OCI-LY1 (cell line): ENCODE results near the gene HDHD3.

Experiments
- H2AFZ ChIP-seq: fragments of 200-600 bp; sonication (generic), shearing (Covaris generic); 2 replicates; pipeline ENCODE4 v1.6.0; 2014; ENCODE audit warnings: antibody characterized with exemption, mild to moderate bottlenecking, low read length
- H3F3A ChIP-seq: fragments of 200-600 bp; sonication (generic), shearing (Covaris generic); 2 replicates; pipeline ENCODE4 v1.6.0; 2014; ENCODE audit warnings: mild to moderate bottlenecking, antibody characterized with exemption, low read length, moderate library complexity; ENCODE audit not compliant: insufficient read depth
- H3K27ac ChIP-seq: fragments of 200-600 bp; sonication (generic); 2 replicates; pipeline ENCODE4 v1.5.1; 2014; ENCODE audit warnings: low read length, mixed run types, mild to moderate bottlenecking, low read depth; ENCODE audit not compliant: poor library complexity, severe bottlenecking
- H3K27me3 ChIP-seq: fragments of 200-600 bp; sonication (generic); 2 replicates; pipeline ENCODE4 v1.6.0; 2014; ENCODE audit warnings: antibody characterized with exemption, mild to moderate bottlenecking, low read length, moderate library complexity; ENCODE audit not compliant: insufficient read depth
- H3K36me3 ChIP-seq: fragments of 200-600 bp; sonication (generic); 2 replicates; pipeline ENCODE4 v1.6.1; 2014; ENCODE audit warnings: mild to moderate bottlenecking, antibody characterized with exemption, low read length, moderate library complexity, mixed read lengths; ENCODE audit not compliant: insufficient read depth
- H3K4me1 ChIP-seq: fragments of 200-600 bp; sonication (generic); 2 replicates; pipeline ENCODE4 v1.5.1; 2014; ENCODE audit warnings: mild to moderate bottlenecking, low read length, moderate library complexity; ENCODE audit not compliant: insufficient read depth, severe bottlenecking
- H3K4me2 ChIP-seq: fragments of 200-600 bp; sonication (generic), shearing (Covaris generic); 2 replicates; pipeline ENCODE4 v1.6.1; 2014; ENCODE audit warnings: low read length
- H3K4me3 ChIP-seq: fragments of 200-600 bp; sonication (generic); 2 replicates; pipeline ENCODE4 v1.5.1; 2014; ENCODE audit warnings: low read length, low read depth, mild to moderate bottlenecking, mixed read lengths; ENCODE audit not compliant: poor library complexity, severe bottlenecking
- H3K79me2 ChIP-seq: fragments of 200-600 bp; shearing (Covaris generic); 2 replicates; pipeline ENCODE4 v1.6.1; 2016; ENCODE audit warnings: mixed run types, low read length, mixed read lengths; ENCODE audit not compliant: insufficient read depth
- H3K9ac ChIP-seq: fragments of 200-600 bp; sonication (generic), shearing (Covaris generic); 2 replicates; pipeline ENCODE4 v1.6.1; 2014; ENCODE audit warnings: mild to moderate bottlenecking, low read length, mixed read lengths
- H3K9me2 ChIP-seq: fragments of 200-600 bp; sonication (generic), shearing (Covaris generic); 2 replicates; pipeline ENCODE4 v1.6.1; 2014; ENCODE audit warnings: low read depth, mild to moderate bottlenecking, low read length, mixed read lengths
- H3K9me3 ChIP-seq: fragments of 200-600 bp; shearing (Covaris generic); 2 replicates; pipeline ENCODE4 v1.6.1; 2014; ENCODE audit warnings: low read length, mixed read lengths
- H4K20me1 ChIP-seq: fragments of 200-600 bp; sonication (generic), shearing (Covaris generic); 2 replicates; pipeline ENCODE4 v1.6.0; 2016; ENCODE audit warnings: mild to moderate bottlenecking, low read length; ENCODE audit not compliant: insufficient read depth
- EZH2 ChIP-seq: fragments of 200-600 bp; sonication (generic), shearing (Covaris generic); IDR thresholded peaks from 2 replicates; pipeline ENCODE4 v1.8.0; 2017; ENCODE audit warnings: borderline replicate concordance, mixed run types, mild to moderate bottlenecking, antibody characterized with exemption, low read length, moderate library complexity, mixed read lengths
- TF ChIP-seq, protein P1 (sequence below): fragments of 200-600 bp; sonication (generic), shearing (Covaris generic); IDR thresholded peaks from 2 replicates; pipeline ENCODE4 v1.5.1; 2017; ENCODE audit warnings: mild to moderate bottlenecking, antibody characterized with exemption, low read length, moderate library complexity, mixed read lengths

Gene HDHD3

DNA sequence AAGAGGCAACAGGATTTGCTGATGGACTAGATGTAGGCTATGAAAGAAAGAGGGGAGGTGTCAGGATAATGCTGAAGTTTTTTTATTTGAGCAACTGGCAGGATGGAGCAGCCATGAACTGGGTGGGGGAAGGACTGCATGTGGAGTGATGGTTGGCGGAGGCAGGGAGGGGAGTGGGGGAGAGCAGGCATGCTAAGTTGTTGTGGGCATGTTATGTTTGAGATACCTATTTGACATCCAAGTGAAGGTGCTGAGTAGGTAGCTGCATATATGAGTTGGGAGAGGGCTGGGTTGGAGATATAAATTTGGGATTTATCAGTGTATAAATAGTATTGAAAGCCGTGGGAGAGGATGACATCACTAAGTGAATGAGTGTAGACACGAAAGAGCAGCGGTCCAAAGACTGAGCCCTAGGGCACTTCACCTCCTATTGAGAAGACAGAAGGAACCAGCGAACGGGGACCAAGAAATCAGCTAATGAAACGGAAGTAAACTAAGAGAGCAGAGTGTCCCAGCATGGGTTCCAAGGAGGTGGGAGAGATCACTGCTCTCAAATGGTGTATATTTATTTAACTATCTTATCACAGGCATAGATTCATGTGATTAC lies 20.0 kb downstream of the HDHD3 start:
- H3F3A ChIP-seq, result no peaks in the 10 kb centered on the region
- H4K20me1 ChIP-seq, result no peaks in the 10 kb centered on the region
- no peak overlapping the region for H2AFZ ChIP-seq
- H3K36me3 ChIP-seq, result peaks cover 10% of the 10 kb centered on the region; the same call in 1 of the 2 replicates
- no peak for TF ChIP-seq EZH2
- TF ChIP-seq, protein P1, sequence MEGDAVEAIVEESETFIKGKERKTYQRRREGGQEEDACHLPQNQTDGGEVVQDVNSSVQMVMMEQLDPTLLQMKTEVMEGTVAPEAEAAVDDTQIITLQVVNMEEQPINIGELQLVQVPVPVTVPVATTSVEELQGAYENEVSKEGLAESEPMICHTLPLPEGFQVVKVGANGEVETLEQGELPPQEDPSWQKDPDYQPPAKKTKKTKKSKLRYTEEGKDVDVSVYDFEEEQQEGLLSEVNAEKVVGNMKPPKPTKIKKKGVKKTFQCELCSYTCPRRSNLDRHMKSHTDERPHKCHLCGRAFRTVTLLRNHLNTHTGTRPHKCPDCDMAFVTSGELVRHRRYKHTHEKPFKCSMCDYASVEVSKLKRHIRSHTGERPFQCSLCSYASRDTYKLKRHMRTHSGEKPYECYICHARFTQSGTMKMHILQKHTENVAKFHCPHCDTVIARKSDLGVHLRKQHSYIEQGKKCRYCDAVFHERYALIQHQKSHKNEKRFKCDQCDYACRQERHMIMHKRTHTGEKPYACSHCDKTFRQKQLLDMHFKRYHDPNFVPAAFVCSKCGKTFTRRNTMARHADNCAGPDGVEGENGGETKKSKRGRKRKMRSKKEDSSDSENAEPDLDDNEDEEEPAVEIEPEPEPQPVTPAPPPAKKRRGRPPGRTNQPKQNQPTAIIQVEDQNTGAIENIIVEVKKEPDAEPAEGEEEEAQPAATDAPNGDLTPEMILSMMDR, result no peak
- no peak overlapping the region for H3K4me3 ChIP-seq
- H3K27ac ChIP-seq, result no peak overlapping the region
- no peaks in the 10 kb centered on the region for H3K27me3 ChIP-seq
- no peaks in the 10 kb centered on the region for H3K9me3 ChIP-seq
- H3K9me2 ChIP-seq, result no peaks in the 10 kb centered on the region
- no peak overlapping the region for H3K4me2 ChIP-seq
- no peak overlapping the region for H3K9ac ChIP-seq
- no peaks in the 10 kb centered on the region for H3K4me1 ChIP-seq
- no peaks in the 10 kb centered on the region for H3K79me2 ChIP-seq

GRCh38 chr9:113355040-113355596 lies 21.7 kb downstream of the HDHD3 start:
- no peak for TF ChIP-seq EZH2
- TF ChIP-seq, protein P1, result peak; percentile 21; the same call in 1 of the 2 replicates
- no peak overlapping the region for H3K9ac ChIP-seq
- no peak overlapping the region for H3K4me3 ChIP-seq
- no peaks in the 10 kb centered on the region for H3K9me3 ChIP-seq
- no peaks in the 10 kb centered on the region for H3K27me3 ChIP-seq
- H3K9me2 ChIP-seq, result no peaks in the 10 kb centered on the region
- H3K36me3 ChIP-seq, result peaks cover 4% of the 10 kb centered on the region; the same call in 1 of the 2 replicates
- no peaks in the 10 kb centered on the region for H3K79me2 ChIP-seq
- peaks cover 14% of the 10 kb centered on the region for H3K4me1 ChIP-seq
- no peak overlapping the region for H2AFZ ChIP-seq
- no peaks in the 10 kb centered on the region for H4K20me1 ChIP-seq
- H3K27ac ChIP-seq, result no peak overlapping the region
- H3K4me2 ChIP-seq, result no peak overlapping the region
- no peaks in the 10 kb centered on the region for H3F3A ChIP-seq

- Histone ChIP-seq H3K27ac (no peak overlapping the region), H3K4me3 (no peak overlapping the region), H3K9me3 (no peaks in the 10 kb centered on the region), H3K9ac (no peak overlapping the region), H3K4me1 (peaks cover 31% of the 10 kb centered on the region), H3K36me3 (peaks cover 4% of the 10 kb centered on the region; the same call in 1 of the 2 replicates), H3K27me3 (no peaks in the 10 kb centered on the region), H3K79me2 (no peaks in the 10 kb centered on the region), H2AFZ (no peak overlapping the region), H4K20me1 (no peaks in the 10 kb centered on the region), H3K9me2 (no peaks in the 10 kb centered on the region), H3F3A (no peaks in the 10 kb centered on the region), H3K4me2 (no peak overlapping the region)
- TF ChIP-seq, protein P1, result no peak
- no peak for TF ChIP-seq EZH2
Measured at GRCh38 chr9:113352411-113352810, 24.4 kb downstream of the HDHD3 start.
